Ovary (tissue), 9 donors: Measurements from ENCODE around the gene SERPINB6. TPM values are rescaled to one million over a fixed set of nuclear protein-coding genes. Genes with fewer than 3 reads are reported as not detected.

Experiments
- DNase-seq, 5 donors: peaks; one replicate each; pipeline ENCODE4 v3.0.0-alpha.2; 2019 to 2020
- H3K27ac ChIP-seq, 2 donors: fragments of 200-600 bp; one replicate each; pipeline versions ENCODE4 v1.5.1 to v1.8.0; 2019 to 2022
- H3K27me3 ChIP-seq: fragments of 200-600 bp; one replicate; pipeline ENCODE4 v1.8.0; 2022
- H3K36me3 ChIP-seq: fragments of 200-600 bp; sonication (generic); one replicate; pipeline ENCODE4 v1.5.1; 2019
- H3K4me1 ChIP-seq: one replicate; pipeline ENCODE4 v1.8.1; 2013; ENCODE audit warnings: mild to moderate bottlenecking, moderate library complexity; ENCODE audit not compliant: insufficient read depth
- H3K4me3 ChIP-seq: fragments of 200-600 bp; sonication (generic); one replicate; pipeline ENCODE4 v1.5.1; 2017
- H3K9me3 ChIP-seq, 2 donors: fragments of 200-600 bp in 1 of 2; sonication (generic) in 1 of 2; one replicate each; pipeline versions ENCODE4 v1.5.1 to v1.8.1; 2013 to 2019; ENCODE audit warnings: mild to moderate bottlenecking in 1 of 2, moderate library complexity in 1 of 2
- EP300 ChIP-seq: sonication (generic); formaldehyde crosslinking; IDR thresholded peaks from one replicate; pipeline ENCODE4 v1.6.1; 2017; ENCODE audit warnings: antibody characterized with exemption
- POLR2A ChIP-seq: fragments of 450-650 bp; IDR thresholded peaks from one replicate; pipeline ENCODE4 v1.6.1; 2017; ENCODE audit warnings: antibody characterized with exemption, mild to moderate bottlenecking, moderate library complexity
- WGBS, 3 donors: extraction: QIAGEN DNeasy Blood & Tissue Kit in 1 of 3; methylation state at CpG; one replicate each; pipeline versions ENCODE4 v1.1.5 to v1.1.7; 2013 to 2017; 5-methylcytosine and 5-hydroxymethylcytosine counted together
- intact Hi-C, 4 donors: fragments of 100-400 bp; cut with DNase I; formaldehyde crosslinking; loops; one replicate each; pipeline versions ENCODE4 v1.11.0 to v1.15.1; 2022 to 2023
- polyA plus RNA-seq, 2 donors: library from polyadenylated mRNA; stranded (reverse); fragments of 200-250 nt in 1 of 2; fragments of 350-450 nt in 1 of 2; fragmentation: Illumina TruSeq in 1 of 2; extraction: RNeasy Lipid Tissue Mini Kit (QIAGEN cat#74804) in 1 of 2; gene quantifications; one replicate each; pipeline ENCODE4 v1.2.3, GENCODE V29; 2013 to 2014
- total RNA-seq, 7 donors: library from RNA; depleted of rRNA in 2 of 7; stranded (reverse); fragments of >200 nt in 2 of 7; fragmentation: NEBNext Ultra II Directional in 3 of 7; extraction: Animal tissue kit (Norgen Biotek cat#: 25700) in 3 of 7; gene quantifications; one replicate each; pipeline versions ENCODE4 v1.1.0 to v1.2.4, GENCODE V29; 2016 to 2023
- TF ChIP-seq, protein P1 (sequence below), 3 donors: fragments of 450-650 bp in 2 of 3; fragments of 200-600 bp in 1 of 3; IDR thresholded peaks; one replicate each; pipeline versions ENCODE4 v1.5.1 to v1.8.0; 2016 to 2022; ENCODE audit warnings: antibody characterized with exemption in 3 of 3, mild to moderate bottlenecking in 1 of 3
- donor health status: DM: no; HTN: no; CAD: no; lungs with moderate emphysema.
- donor health status: DM: no; HTN: no; CAD: no.
- donor health status: Bipolar disorder and iron deficiency.
- donor health status: DM: yes; HTN: yes; CAD: no.
- donor health status: DM: no; HTN: no; CAD: no.
- donor health status: DM: yes; HTN: yes; CAD: no.

SERPINB6 gene
- total and polyA plus RNA-seq, 9 donors, result 98.1 to 252 (median 156) TPM

DNA sequence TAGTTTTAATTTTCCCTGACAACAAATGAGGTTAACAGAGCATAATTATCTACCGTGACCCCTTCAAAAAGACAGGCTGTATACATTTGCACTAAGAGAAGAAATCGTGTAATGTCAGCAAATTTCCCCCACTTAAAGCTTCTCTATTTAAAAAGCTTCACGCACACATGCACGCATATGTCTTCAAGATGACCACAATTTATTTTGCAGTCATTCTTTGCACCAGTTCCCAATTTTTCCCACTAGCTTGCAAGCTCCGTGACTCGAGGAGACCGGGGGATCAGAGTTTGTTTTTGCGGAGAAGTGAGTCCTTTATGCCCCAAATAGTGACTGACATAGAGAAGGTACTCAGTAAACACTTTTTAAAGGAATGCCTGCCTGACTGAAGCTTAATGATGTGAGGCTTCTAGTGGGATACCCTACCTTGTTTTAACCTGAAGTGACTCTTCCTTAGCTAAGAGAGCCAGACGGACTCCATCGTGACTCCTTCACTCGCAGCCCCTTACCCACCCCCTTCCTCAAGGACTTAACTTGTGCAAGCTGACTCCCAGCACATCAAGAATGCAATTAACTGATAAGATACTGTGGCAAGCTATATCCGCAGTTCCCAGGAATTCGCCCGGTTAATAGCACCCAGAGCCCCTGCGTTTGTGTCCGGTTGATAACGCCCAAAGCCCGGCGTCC is 19.0 kb upstream of the SERPINB6 start:
- TF ChIP-seq EP300 (no peak), POLR2A (peak; percentile 19)
- TF ChIP-seq, protein P1, sequence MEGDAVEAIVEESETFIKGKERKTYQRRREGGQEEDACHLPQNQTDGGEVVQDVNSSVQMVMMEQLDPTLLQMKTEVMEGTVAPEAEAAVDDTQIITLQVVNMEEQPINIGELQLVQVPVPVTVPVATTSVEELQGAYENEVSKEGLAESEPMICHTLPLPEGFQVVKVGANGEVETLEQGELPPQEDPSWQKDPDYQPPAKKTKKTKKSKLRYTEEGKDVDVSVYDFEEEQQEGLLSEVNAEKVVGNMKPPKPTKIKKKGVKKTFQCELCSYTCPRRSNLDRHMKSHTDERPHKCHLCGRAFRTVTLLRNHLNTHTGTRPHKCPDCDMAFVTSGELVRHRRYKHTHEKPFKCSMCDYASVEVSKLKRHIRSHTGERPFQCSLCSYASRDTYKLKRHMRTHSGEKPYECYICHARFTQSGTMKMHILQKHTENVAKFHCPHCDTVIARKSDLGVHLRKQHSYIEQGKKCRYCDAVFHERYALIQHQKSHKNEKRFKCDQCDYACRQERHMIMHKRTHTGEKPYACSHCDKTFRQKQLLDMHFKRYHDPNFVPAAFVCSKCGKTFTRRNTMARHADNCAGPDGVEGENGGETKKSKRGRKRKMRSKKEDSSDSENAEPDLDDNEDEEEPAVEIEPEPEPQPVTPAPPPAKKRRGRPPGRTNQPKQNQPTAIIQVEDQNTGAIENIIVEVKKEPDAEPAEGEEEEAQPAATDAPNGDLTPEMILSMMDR (IDR thresholded peaks at IDR 0.05), result no peak
- H3K27ac ChIP-seq, result peak overlapping the region; percentile 62 to 92
- no peaks in the 10 kb centered on the region for H3K9me3 ChIP-seq
- peak overlapping the region; percentile 51 for H3K4me3 ChIP-seq
- intact Hi-C loops, result no loop called here
- H3K27me3 ChIP-seq, result no peaks in the 10 kb centered on the region
- peak in 4 of 5 donors; percentile 39 to 57 (median 44) for DNase-seq
- H3K4me1 ChIP-seq, result peaks cover 8% of the 10 kb centered on the region
- WGBS, 3 donors, result 1 to 2% (median 1%) methylated on average over 19 of the region's 19 CpGs
- no peaks in the 10 kb centered on the region for H3K36me3 ChIP-seq

DNA sequence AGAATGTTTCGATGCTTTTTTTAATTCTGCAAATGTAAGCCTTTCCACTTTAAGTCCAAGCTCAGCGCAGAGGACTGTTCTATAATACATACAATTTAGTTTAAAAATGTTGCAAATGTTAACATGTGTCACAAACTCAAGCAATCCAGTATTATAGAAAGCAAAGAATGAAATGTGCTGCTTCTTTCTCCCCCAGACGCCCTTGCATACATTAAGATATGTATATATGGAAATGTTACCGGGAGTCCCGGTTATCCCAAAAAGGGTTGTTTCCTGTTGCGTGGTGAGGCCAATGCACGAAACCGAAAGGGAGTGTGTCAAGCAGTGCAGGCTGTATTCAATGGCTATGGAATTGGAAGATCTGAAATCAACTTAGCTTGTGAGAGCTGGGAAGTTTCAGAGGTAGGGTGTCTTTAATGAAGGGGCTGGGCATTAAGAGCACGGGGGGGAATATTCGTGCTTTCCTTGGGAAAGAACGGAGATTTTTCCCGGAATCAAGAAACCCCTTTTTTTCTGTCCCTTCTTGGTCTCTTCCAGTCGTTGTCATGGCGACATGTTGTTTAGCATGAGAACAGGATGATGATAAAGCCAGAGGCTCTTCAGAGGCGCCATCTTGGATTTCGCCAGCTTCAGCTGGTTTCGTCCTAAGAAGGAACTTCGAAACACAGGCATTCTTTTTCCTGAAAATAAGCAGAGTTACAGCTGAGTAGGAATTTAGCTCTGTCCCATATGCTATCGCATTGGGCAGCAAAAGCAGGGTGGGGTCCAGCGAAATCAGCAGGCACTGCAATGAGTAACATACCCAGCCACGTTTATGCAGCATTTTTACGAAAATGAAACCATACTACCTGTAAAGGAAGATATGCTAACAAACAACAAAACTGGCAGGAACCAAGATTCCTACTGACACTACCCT is 18.2 kb upstream of the SERPINB6 start:
- intact Hi-C loops, result loop anchor here in 3 of 4 donors (1.0 to 5.0 kb wide), 4 partner anchors 37 to 142 kb away; no protein-coding TSS in a partner anchor
- peaks cover 8% of the 10 kb centered on the region for H3K4me1 ChIP-seq
- peak; percentile 74 to 92 (median 77) for DNase-seq

DNA sequence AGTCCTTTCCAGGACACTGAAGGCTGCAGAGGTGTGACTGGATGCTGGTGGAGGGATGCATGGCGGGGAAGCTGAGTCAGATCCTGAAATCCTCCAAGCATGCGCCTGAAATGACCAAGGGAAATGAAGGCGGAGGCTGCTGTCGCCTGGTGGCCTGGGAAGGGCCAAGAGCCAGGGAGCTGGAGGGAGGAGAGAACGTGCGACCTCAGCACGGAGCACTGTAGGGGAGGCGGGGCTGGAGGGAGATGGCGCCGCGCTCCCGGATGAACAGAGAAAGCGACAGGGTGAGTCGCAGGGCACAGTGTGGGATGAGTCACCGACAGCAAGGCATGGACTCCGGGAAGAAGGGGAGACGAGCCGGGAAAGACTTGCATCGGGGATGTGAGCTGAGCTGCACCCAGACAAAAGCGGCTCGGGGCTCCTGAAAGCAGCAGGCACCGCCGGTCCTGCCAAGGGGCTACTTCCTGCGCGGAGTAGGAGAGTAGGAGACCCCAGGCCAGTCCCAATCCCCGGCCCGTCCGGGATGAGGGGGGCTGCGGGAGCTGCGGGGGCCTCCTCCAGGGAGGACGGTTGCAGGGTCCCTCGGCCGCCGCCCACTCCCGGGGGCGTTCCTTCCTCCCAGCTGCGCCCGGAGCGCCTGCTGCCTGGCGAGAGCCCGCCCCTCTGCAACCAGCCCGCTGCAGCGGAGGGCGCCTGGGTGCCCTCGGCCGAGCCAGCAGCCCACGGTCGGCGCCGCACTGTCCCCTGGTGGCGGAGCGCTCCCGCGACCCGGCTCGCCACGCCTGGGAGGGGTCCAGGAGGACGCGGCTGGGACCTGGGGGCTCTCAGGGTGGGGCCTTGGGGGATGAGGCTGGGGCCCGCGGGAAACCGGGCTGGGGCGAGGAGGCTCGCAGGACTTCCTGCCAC is 17.3 kb upstream of the SERPINB6 start:
- intact Hi-C loops, result loop anchor here in 3 of 4 donors (1.0 to 5.0 kb wide), 4 partner anchors 36 to 141 kb away; no protein-coding TSS in a partner anchor
- peak; percentile 81 to 90 (median 88) for DNase-seq
- Histone ChIP-seq H3K4me1 (peaks cover 8% of the 10 kb centered on the region), H3K4me3 (peak overlapping the region; percentile 51), H3K9me3 (no peaks in the 10 kb centered on the region), H3K27ac (peak overlapping the region; percentile 62 to 92), H3K27me3 (no peaks in the 10 kb centered on the region), H3K36me3 (no peaks in the 10 kb centered on the region)
- 0% methylated on average over 52 to 64 of the region's 64 CpGs for WGBS, 3 donors
- TF ChIP-seq POLR2A (peak; percentile 18), EP300 (no peak)
- TF ChIP-seq, protein P1 (IDR thresholded peaks at IDR 0.05), result peak; percentile 90 to 92 (median 90)

More for the DNA sequence above, 18.2 kb upstream of the SERPINB6 start:
- Histone ChIP-seq H3K27me3 (no peaks in the 10 kb centered on the region), H3K4me3 (peak overlapping the region; percentile 51), H3K36me3 (no peaks in the 10 kb centered on the region), H3K27ac (peak overlapping the region; percentile 62 to 92), H3K9me3 (no peaks in the 10 kb centered on the region)
- WGBS, 3 donors, result 0 to 1% (median 0%) methylated on average over 22 of the region's 22 CpGs
- TF ChIP-seq, protein P1 (IDR thresholded peaks at IDR 0.05), result peak in 1 of 3 donors; percentile 22
- TF ChIP-seq POLR2A, result peak; percentile 89
- TF ChIP-seq EP300, result peak; percentile 40
